Left colon (tissue), 2 donors: ENCODE results near the gene PAQR6. TPM values are rescaled to one million over a fixed set of nuclear protein-coding genes. Genes with fewer than 3 reads are reported as not detected.

Experiments
- ATAC-seq: fragments of 200-7000 bp; cut with Tn5 transposase; one replicate; pipeline ENCODE4 v1.9.1; 2020; ENCODE audit warnings: mild to moderate bottlenecking, moderate library complexity
- DNase-seq, 2 donors: peaks; one replicate each; pipeline ENCODE4 v3.0.0-alpha.2; 2020
- intact Hi-C, 2 donors: fragments of 100-400 bp; cut with DNase I in 1 of 2; cut with micrococcal nuclease in 1 of 2; formaldehyde crosslinking; loops; one replicate each; pipeline versions ENCODE4 v1.11.2 to v1.14.0; 2022; cut with DNase I, micrococcal nuclease
- total RNA-seq, 2 donors: library from RNA; stranded (reverse); fragmentation: NEBNext Ultra II Directional; extraction: Animal tissue kit (Norgen Biotek cat#: 25700); gene quantifications; one replicate each; pipeline ENCODE4 v1.2.1, GENCODE V29; 2021
- donor health status: DM: no; HTN: no; CAD: no.
- donor health status: DM: yes; HTN: yes; CAD: no.

PAQR6 gene
- total RNA-seq, 2 donors from 2014 or later, result 1.8 to 3.0 TPM

DNA sequence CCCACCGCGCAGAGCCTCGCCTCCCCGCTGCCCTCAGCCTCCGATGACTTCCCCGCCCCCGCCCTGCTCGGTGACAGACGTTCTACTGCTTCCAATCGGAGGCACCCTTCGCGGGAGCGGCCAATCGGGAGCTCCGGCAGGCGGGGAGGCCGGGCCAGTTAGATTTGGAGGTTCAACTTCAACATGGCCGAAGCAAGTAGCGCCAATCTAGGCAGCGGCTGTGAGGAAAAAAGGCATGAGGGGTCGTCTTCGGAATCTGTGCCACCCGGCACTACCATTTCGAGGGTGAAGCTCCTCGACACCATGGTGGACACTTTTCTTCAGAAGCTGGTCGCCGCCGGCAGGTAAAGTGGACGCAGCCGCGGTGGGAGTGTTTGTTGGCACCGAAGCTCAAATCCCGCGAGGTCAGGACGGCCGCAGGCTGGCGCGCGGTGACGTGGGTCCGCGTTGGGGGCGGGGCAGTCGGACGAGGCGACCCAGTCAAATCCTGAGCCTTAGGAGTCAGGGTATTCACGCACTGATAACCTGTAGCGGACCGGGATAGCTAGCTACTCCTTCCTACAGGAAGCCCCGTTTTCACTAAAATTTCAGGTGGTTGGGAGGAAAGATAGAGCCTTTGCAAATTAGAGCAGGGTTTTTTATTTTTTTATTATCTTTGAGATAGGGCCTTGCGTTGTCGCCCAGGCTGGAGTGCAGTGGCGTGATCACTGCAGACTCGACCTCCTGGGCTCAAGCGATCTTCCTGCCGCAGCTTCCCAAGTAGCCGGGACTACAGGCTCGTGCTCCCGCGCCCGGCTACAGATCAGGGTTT lies 34.8 kb downstream of the PAQR6 start, which contains the start of gene PMF1:
Gene PMF1, plus strand, starts transcription at position 175 of the 811 bp plus-strand sequence. Its CDS starts 9 bp downstream, at position 184.
- ATAC-seq, result peak; percentile 96
- intact Hi-C loops, result no loop called here

GRCh38 chr1:156212130-156212529 lies 35.7 kb downstream of the PAQR6 start:
- intact Hi-C loops, result no loop called here
- DNase-seq (no peak), ATAC-seq (no peak)

More for the DNA sequence above, 34.8 kb downstream of the PAQR6 start, which contains the start of gene PMF1:
- peak; percentile 98 for DNase-seq

GRCh38 chr1:156211243-156211642 lies 36.6 kb downstream of the PAQR6 start:
- ATAC-seq, result no peak
- DNase-seq, result no peak
- intact Hi-C loops, result no loop called here

DNA sequence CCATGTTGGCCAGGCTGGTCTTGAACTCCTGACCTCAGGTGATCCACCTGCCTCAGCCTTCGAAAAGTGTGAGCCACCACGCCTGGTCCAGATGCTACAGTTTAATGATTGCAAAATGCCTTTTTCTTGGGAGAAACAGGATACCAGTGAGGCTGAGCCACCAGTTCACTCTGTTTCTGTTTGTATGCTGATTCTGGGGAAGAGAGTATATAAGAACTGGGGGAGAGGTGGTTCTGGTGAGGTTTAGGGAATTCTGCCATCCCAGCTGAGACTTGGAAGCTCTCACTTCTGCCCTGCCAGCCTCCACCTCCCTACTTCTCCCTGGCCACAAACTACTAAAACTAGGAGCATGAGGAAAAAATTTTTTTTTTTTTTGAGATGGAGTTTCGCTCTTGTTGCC lies 43.2 kb downstream of the PAQR6 start:
- no peak for ATAC-seq
- intact Hi-C loops, result no loop called here
- no peak for DNase-seq

GRCh38 chr1:156203331-156203730 lies 44.5 kb downstream of the PAQR6 start:
- ATAC-seq, result no peak
- intact Hi-C loops, result no loop called here
- DNase-seq, result no peak

DNA sequence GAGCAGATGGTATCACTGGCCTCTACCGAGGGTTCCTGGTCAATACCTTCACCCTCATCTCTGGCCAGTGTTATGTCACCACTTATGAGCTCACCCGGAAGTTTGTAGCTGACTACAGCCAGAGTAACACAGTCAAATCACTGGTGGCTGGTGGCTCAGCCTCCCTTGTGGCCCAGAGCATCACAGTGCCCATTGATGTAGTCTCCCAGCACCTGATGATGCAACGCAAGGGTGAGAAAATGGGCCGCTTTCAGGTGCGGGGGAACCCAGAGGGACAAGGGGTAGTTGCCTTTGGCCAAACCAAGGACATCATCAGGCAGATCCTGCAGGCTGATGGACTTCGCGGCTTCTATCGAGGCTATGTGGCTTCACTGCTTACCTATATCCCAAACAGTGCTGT lies 47.8 kb downstream of the PAQR6 start:
- intact Hi-C loops, result no loop called here
- ATAC-seq (no peak), DNase-seq (no peak)

DNA sequence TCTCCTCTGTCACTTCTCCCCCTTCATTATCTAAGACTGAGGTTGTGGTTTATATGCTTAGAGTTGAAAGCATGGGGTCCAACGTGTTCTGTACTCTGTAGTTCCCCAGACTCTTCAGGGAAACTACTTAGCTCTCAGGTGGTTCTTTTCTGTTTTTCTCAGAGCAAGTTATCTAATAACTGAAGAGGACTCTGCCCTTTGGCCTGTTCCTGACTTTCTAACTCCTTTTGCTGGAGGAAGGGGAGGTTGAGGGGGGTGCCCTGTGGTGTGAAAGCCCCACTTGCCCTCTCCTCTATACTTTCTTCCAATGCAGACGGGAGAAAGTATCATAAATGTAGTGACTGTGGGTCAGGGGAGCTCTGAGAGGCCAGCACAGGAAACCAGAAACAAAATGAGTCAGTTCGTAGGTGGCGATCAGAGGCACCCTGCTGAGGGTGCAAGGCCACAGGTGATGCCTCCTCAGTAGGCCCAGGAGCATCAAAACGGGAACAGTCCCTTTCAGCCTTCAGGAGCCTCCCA lies 49.0 kb downstream of the PAQR6 start:
- ATAC-seq, result no peak
- no peak for DNase-seq
- intact Hi-C loops, result no loop called here

DNA sequence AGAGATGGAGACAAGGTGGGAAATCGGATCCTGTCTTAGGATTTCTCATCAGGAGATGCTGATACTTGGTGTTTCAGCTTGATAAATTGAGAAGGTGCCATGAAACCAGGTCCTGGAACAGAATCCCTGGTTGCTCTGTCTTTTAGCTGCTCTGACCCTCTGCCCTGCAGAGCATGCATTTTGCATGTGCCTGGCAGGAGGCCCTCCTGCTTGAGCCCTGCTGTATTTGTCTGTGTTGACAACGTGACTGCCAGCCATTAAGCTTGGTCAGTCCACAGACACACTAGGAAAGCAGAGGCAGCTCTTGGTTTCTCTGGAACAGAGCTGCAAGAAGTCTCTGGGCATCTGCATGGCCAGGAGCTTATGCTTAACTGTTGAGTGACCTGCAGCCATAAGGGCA lies 51.4 kb downstream of the PAQR6 start:
- intact Hi-C loops, result no loop called here
- ATAC-seq, result no peak
- no peak for DNase-seq

DNA sequence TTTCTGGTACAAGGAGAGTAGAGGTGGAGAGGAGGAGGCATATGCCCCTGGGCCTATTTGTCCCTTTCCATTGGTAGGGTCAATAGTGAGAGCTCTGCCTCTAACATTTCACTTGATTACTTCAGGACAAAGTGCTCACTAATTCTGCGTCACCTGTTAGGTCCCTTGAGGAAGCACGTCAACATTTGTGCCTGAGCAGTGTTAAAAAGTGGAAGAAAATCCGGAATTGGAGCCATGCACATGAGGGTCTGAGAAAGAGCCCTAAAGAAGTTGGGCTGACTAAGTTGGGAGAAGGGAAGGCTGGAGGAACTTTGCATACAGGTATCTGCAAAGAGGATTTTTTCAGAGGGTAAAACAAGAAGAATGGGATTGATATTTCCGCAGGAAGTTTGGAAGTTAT lies 52.0 kb downstream of the PAQR6 start:
- intact Hi-C loops, result no loop called here
- DNase-seq, result no peak
- ATAC-seq, result no peak

DNA sequence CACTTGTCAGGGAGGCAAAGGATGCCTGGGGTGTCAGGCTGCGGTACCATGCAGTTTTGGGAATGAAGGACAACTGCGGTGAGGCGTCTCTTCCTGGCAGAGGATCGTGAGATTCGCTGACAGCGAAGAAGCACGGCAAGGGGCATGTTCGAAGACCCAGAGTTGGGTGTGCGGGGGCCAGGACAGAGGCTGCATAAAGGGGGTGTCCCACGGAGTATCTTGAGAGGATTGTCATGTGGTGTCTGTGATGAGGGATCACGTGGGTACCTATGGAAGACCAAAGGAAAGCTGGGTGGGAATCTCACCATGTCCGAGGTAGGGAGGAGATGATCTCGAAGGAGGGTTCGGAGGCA lies 53.6 kb downstream of the PAQR6 start:
- ATAC-seq (no peak), DNase-seq (no peak)
- intact Hi-C loops, result no loop called here

DNA sequence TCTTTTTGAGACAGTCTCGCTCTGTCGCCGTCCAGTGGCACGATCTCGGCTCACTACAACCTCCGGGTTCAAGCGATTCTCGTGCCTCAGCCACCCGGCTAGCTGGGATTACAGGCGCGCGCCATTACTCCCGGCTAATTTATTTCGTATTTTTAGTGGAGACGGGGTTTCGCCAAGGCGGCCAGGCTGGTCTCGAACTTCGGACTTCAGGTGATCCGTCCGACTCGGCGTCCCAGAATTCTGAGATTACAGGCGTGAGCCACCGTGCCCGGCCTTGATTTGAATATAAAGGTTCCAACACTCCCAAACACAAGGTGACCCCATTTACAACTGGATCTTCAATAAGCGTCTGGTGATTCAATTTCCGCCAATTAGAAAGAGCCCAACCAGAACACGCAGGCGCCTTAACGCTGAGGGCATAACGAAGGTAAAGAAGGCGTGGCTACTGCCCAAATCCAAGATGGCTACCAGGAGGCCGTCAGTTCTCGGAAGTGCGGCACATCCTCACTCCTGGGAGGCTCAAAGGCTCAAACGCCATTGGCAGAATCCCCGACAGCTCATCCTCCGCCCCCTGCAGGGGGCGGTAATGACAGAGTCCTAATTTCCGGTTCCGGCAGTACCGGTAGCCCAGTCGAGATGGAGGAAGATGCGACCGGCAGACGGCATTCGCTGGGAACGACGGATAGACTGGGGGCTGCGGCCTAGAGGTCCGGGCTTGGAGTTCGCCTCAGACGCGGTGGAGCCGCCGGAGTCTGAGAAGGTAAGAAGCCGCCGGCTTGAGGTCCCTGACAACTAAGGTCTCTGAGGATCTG lies 54.2 kb downstream of the PAQR6 start, which contains the start of gene SLC25A44:
Gene SLC25A44, plus strand, starts transcription at position 617 of the 812 bp plus-strand sequence. CDS start 5,744 bp downstream, outside the sequence.
- DNase-seq (peak; percentile 96 to 97), ATAC-seq (peak; percentile 97)
- intact Hi-C loops, result no loop called here

Other genes starting within 250 kb of the PAQR6 start
- gene SSR2, start 227.1 kb downstream of the PAQR6 start, total RNA-seq, result 100 to 1,000 TPM; 180 TPM
- gene UBQLN4, start 194.3 kb downstream of the PAQR6 start, total RNA-seq, result 10 to 100 TPM; 21.7 to 26.7 TPM
- gene LAMTOR2, start 193.3 kb downstream of the PAQR6 start, total RNA-seq, result 10 to 100 TPM; 70.6 to 72.7 TPM
- gene RAB25, start 186.9 kb downstream of the PAQR6 start, total RNA-seq, result 100 to 1,000 TPM; 203 to 231 TPM
- 1 to 10 TPM in 1 of 2 donors, under 1 TPM in 1; 0.78 to 1.1 TPM for gene MEX3A, start 165.6 kb downstream of the PAQR6 start, total RNA-seq
- 100 to 1,000 TPM; 335 to 478 TPM for gene LMNA, start 133.3 kb downstream of the PAQR6 start, total RNA-seq
- 1 to 10 TPM; 3.5 to 6.5 TPM for gene SEMA4A, start 94.5 kb downstream of the PAQR6 start, total RNA-seq
- gene SLC25A44, start 54.0 kb downstream of the PAQR6 start, total RNA-seq, result 10 to 100 TPM; 21.3 to 30.3 TPM
- 10 to 100 TPM; 39.3 to 40.3 TPM for gene PMF1, start 35.0 kb downstream of the PAQR6 start, total RNA-seq
- 1 to 10 TPM; 1.1 to 1.2 TPM for gene BGLAP, start 5.9 kb downstream of the PAQR6 start, total RNA-seq
- gene SMG5, start 34.8 kb upstream of the PAQR6 start, total RNA-seq, result 10 to 100 TPM; 65.3 to 73.9 TPM
- 1 to 10 TPM; 3.9 to 4.0 TPM for gene TMEM79, start 36.3 kb upstream of the PAQR6 start, total RNA-seq
- gene GLMP, start 47.6 kb upstream of the PAQR6 start, total RNA-seq, result 10 to 100 TPM; 43.8 to 50.3 TPM
- gene VHLL, start 51.3 kb upstream of the PAQR6 start, total RNA-seq, result not detected
- gene CCT3, start 90.2 kb upstream of the PAQR6 start, total RNA-seq, result 100 to 1,000 TPM; 116 to 119 TPM
- not detected for gene TSACC, start 90.5 kb upstream of the PAQR6 start, total RNA-seq
- gene RHBG, start 121.2 kb upstream of the PAQR6 start, total RNA-seq, result not detected